Effector memory CD4-positive, alpha-beta T cell (primary cell): ENCODE data around the gene HRG.
"Not testable (repeated sequence)": the region's sequence is repeated elsewhere in the genome, so short reads cannot be mapped to it uniquely, and the experiment has no call there.

Experiments
- DNase-seq, 3 donors: peaks; one replicate each; pipeline ENCODE4 v3.0.0-alpha.2; 2020
- H3K27ac ChIP-seq: 2 replicates; pipeline ENCODE4 v1.7.0; 2013; ENCODE audit warnings: mild to moderate bottlenecking, low read length, moderate library complexity; ENCODE audit not compliant: insufficient read depth, poor library complexity, severe bottlenecking
- H3K27me3 ChIP-seq: replicated peaks from 2 replicates; pipeline ENCODE4 v1.7.0; 2013; ENCODE audit warnings: mild to moderate bottlenecking, low read length; ENCODE audit not compliant: insufficient read depth, control insufficient read depth, poor library complexity, severe bottlenecking
- H3K36me3 ChIP-seq: 2 replicates; pipeline ENCODE4 v1.7.0; 2013; ENCODE audit warnings: mild to moderate bottlenecking, low read length, moderate library complexity; ENCODE audit not compliant: control insufficient read depth, insufficient read depth
- H3K4me1 ChIP-seq: 2 replicates; pipeline ENCODE4 v1.7.0; 2013; ENCODE audit warnings: low read length, mild to moderate bottlenecking; ENCODE audit not compliant: control insufficient read depth, insufficient read depth, poor library complexity, severe bottlenecking
- H3K4me3 ChIP-seq: 2 replicates; pipeline ENCODE4 v1.7.0; 2013; ENCODE audit warnings: low read length, low read depth, mild to moderate bottlenecking; ENCODE audit not compliant: insufficient read depth, poor library complexity, severe bottlenecking
- H3K9me3 ChIP-seq: 2 replicates; pipeline ENCODE4 v1.7.0; 2013; ENCODE audit warnings: mild to moderate bottlenecking, low read length, moderate library complexity; ENCODE audit not compliant: control insufficient read depth

Gene HRG

GRCh38 chr3:186671051-186671450, 5.2 kb downstream of the HRG start:
- Histone ChIP-seq H3K27me3 (no peaks in the 10 kb centered on the region), H3K4me3 (no peak overlapping the region), H3K9me3 (no peaks in the 10 kb centered on the region), H3K27ac (no peak overlapping the region), H3K4me1 (no peaks in the 10 kb centered on the region), H3K36me3 (no peaks in the 10 kb centered on the region)
- DNase-seq: no peak

- Histone ChIP-seq H3K27ac (no peak overlapping the region), H3K36me3 (no peaks in the 10 kb centered on the region), H3K27me3 (peaks cover 5% of the 10 kb centered on the region), H3K9me3 (no peaks in the 10 kb centered on the region), H3K4me3 (no peak overlapping the region), H3K4me1 (no peaks in the 10 kb centered on the region)
- DNase-seq: no peak
Observed at GRCh38 chr3:186678604-186679003, 12.8 kb downstream of the HRG start.

- no peak overlapping the region for H3K4me3 ChIP-seq
- no peaks in the 10 kb centered on the region for H3K36me3 ChIP-seq
- no peaks in the 10 kb centered on the region for H3K9me3 ChIP-seq
- DNase-seq: no peak
- peaks cover 5% of the 10 kb centered on the region for H3K27me3 ChIP-seq
- H3K4me1 ChIP-seq: no peaks in the 10 kb centered on the region
- no peak overlapping the region for H3K27ac ChIP-seq
Observed at GRCh38 chr3:186679151-186679550, 13.3 kb downstream of the HRG start.

- no peaks in the 10 kb centered on the region for H3K9me3 ChIP-seq
- H3K36me3 ChIP-seq: no peaks in the 10 kb centered on the region
- no peak overlapping the region for H3K27ac ChIP-seq
- no peaks in the 10 kb centered on the region for H3K4me1 ChIP-seq
- peaks cover 5% of the 10 kb centered on the region for H3K27me3 ChIP-seq
- H3K4me3 ChIP-seq: no peak overlapping the region
- no peak for DNase-seq
Observed at GRCh38 chr3:186680869-186681268, 15.1 kb downstream of the HRG start.

GRCh38 chr3:186682812-186683211, 17.0 kb downstream of the HRG start:
- H3K36me3 ChIP-seq: no peaks in the 10 kb centered on the region
- H3K9me3 ChIP-seq: no peaks in the 10 kb centered on the region
- H3K27me3 ChIP-seq: no peaks in the 10 kb centered on the region
- no peak overlapping the region for H3K4me3 ChIP-seq
- H3K27ac ChIP-seq: no peak overlapping the region
- DNase-seq: no peak
- H3K4me1 ChIP-seq: no peaks in the 10 kb centered on the region

- Histone ChIP-seq H3K4me3 (no peak overlapping the region), H3K27me3 (no peaks in the 10 kb centered on the region), H3K27ac (no peak overlapping the region), H3K4me1 (no peaks in the 10 kb centered on the region), H3K9me3 (no peaks in the 10 kb centered on the region), H3K36me3 (no peaks in the 10 kb centered on the region)
- DNase-seq: no peak
Observed at GRCh38 chr3:186683979-186684378, 18.2 kb downstream of the HRG start.

- not testable (repeated sequence) for H3K9me3 ChIP-seq, H3K4me1 ChIP-seq, H3K36me3 ChIP-seq, H3K4me3 ChIP-seq, H3K27ac ChIP-seq, H3K27me3 ChIP-seq, DNase-seq
Observed at GRCh38 chr3:186686475-186686874, 20.7 kb downstream of the HRG start.

- Histone ChIP-seq H3K27ac (no peak overlapping the region), H3K27me3 (no peaks in the 10 kb centered on the region), H3K4me1 (no peaks in the 10 kb centered on the region), H3K9me3 (no peaks in the 10 kb centered on the region), H3K36me3 (no peaks in the 10 kb centered on the region), H3K4me3 (no peak overlapping the region)
- DNase-seq: no peak
Observed at GRCh38 chr3:186687120-186687651, 21.4 kb downstream of the HRG start.

- DNase-seq, H3K9me3 ChIP-seq, H3K4me1 ChIP-seq, H3K27me3 ChIP-seq, H3K36me3 ChIP-seq, H3K4me3 ChIP-seq, H3K27ac ChIP-seq: not testable (repeated sequence)
Observed at GRCh38 chr3:186690304-186690703, 24.5 kb downstream of the HRG start.

GRCh38 chr3:186691676-186692075, 25.9 kb downstream of the HRG start:
- Histone ChIP-seq H3K9me3 (no peaks in the 10 kb centered on the region), H3K27me3 (no peaks in the 10 kb centered on the region), H3K4me3 (no peak overlapping the region), H3K4me1 (no peaks in the 10 kb centered on the region), H3K36me3 (no peaks in the 10 kb centered on the region), H3K27ac (no peak overlapping the region)
- no peak for DNase-seq

GRCh38 chr3:186693843-186694242, 28.0 kb downstream of the HRG start:
- Histone ChIP-seq H3K27ac (no peak overlapping the region), H3K4me3 (no peak overlapping the region), H3K9me3 (no peaks in the 10 kb centered on the region), H3K4me1 (no peaks in the 10 kb centered on the region), H3K27me3 (no peaks in the 10 kb centered on the region), H3K36me3 (no peaks in the 10 kb centered on the region)
- DNase-seq: no peak
